Body of pancreas (tissue), 4 donors: ENCODE data around the gene ARFGEF2.

ENCODE experiments used
- CTCF ChIP-seq, 7 experiments: fragments of 450-650 bp in 4 of 7; fragments of 200-600 bp in 3 of 7; sonication (generic) in 3 of 7; IDR thresholded peaks; one replicate each; pipeline ENCODE4 v1.5.1; 2016 to 2019; ENCODE audit warnings: antibody characterized with exemption in 7 of 7
- POLR2A ChIP-seq, 3 donors: fragments of 450-650 bp; IDR thresholded peaks; one replicate each; pipeline ENCODE4 v1.6.1; 2016; ENCODE audit warnings: antibody characterized with exemption in 3 of 3, mild to moderate bottlenecking in 2 of 3

GRCh38 chr20:48924756-48925109 is 3.2 kb downstream of the ARFGEF2 start:
- no peak for TF ChIP-seq CTCF (IDR thresholded peaks at IDR 0.05)
- no peak for TF ChIP-seq POLR2A (IDR thresholded peaks at IDR 0.05)
